GM12873 (cell line): ENCODE measurements around the gene KCNC4.

ENCODE experiments used
- CTCF ChIP-seq: IDR thresholded peaks from 2 replicates; pipeline ENCODE4 v1.5.1; 2012; ENCODE audit warnings: low read depth, mild to moderate bottlenecking, moderate library complexity, low read length, control low read depth; ENCODE audit not compliant: insufficient read depth; ENCODE audit errors: missing control alignments

KCNC4 gene

GRCh38 chr1:110229348-110230001 is 19.4 kb downstream of the KCNC4 start:
- TF ChIP-seq CTCF = no peak

- no peak for TF ChIP-seq CTCF
These were observed 20.5 kb downstream of the KCNC4 start for GRCh38 chr1:110230381-110231199.

- no peak for TF ChIP-seq CTCF
These were observed 23.7 kb downstream of the KCNC4 start for GRCh38 chr1:110233861-110234260.

- no peak for TF ChIP-seq CTCF
These were observed 24.6 kb downstream of the KCNC4 start for GRCh38 chr1:110234691-110235090.

- no peak for TF ChIP-seq CTCF
These were observed 25.2 kb downstream of the KCNC4 start for GRCh38 chr1:110235181-110235833.

- TF ChIP-seq CTCF = no peak
These were observed 25.9 kb downstream of the KCNC4 start for GRCh38 chr1:110235834-110236682.
